ENCODE data around the gene XRCC6.

Gene XRCC6

GRCh38 chr22:41654322-41654721 is 33.2 kb downstream of the XRCC6 start:
- no peak for ATAC-seq
- TF ChIP-seq SNAI2 (CRISPR knock-in tag; IDR thresholded peaks at IDR 0.05) (no peak), ZFP30 (CRISPR knock-in tag; IDR thresholded peaks at IDR 0.05) (no peak), ZNF8 (CRISPR knock-in tag; IDR thresholded peaks at IDR 0.05) (no peak), GLIS3 (CRISPR knock-in tag; IDR thresholded peaks at IDR 0.05) (no peak), TSHZ2 (CRISPR knock-in tag; IDR thresholded peaks at IDR 0.05) (no peak), ESRRG (CRISPR knock-in tag; IDR thresholded peaks at IDR 0.05) (no peak), ZC3H10 (CRISPR knock-in tag; IDR thresholded peaks at IDR 0.05) (no peak), TOX (CRISPR knock-in tag; IDR thresholded peaks at IDR 0.05; ENCODE audit: borderline replicate concordance) (no peak), PPARA (CRISPR knock-in tag; IDR thresholded peaks at IDR 0.05; ENCODE audit: borderline replicate concordance) (no peak), ARNTL (CRISPR knock-in tag; IDR thresholded peaks at IDR 0.05; ENCODE audit: borderline replicate concordance, low read depth) (no peak), TCF4 (CRISPR knock-in tag; IDR thresholded peaks at IDR 0.05; ENCODE audit: borderline replicate concordance) (no peak), BACH2 (CRISPR knock-in tag; IDR thresholded peaks at IDR 0.05; ENCODE audit: borderline replicate concordance) (no peak), POU6F1 (CRISPR knock-in tag; IDR thresholded peaks at IDR 0.05; ENCODE audit: borderline replicate concordance, low read depth) (no peak), ZNF565 (CRISPR knock-in tag; conservative IDR thresholded peaks at IDR 0.05; ENCODE audit: low read depth) (no peak), ZFP3 (CRISPR knock-in tag; IDR thresholded peaks at IDR 0.05) (no peak), ISL1 (CRISPR knock-in tag; IDR thresholded peaks at IDR 0.05) (no peak), OSR1 (CRISPR knock-in tag; IDR thresholded peaks at IDR 0.05) (no peak), CSDC2 (CRISPR knock-in tag; IDR thresholded peaks at IDR 0.05) (no peak)

- TF ChIP-seq OSR1 (CRISPR knock-in tag; IDR thresholded peaks at IDR 0.05) (no peak), ESRRG (CRISPR knock-in tag; IDR thresholded peaks at IDR 0.05) (no peak), POU6F1 (CRISPR knock-in tag; IDR thresholded peaks at IDR 0.05; ENCODE audit: borderline replicate concordance, low read depth) (no peak)
- no peak for ATAC-seq
Measured at GRCh38 chr22:41656556-41656955, 35.5 kb downstream of the XRCC6 start.

GRCh38 chr22:41657709-41658108 is 36.6 kb downstream of the XRCC6 start:
- ATAC-seq = no peak
- TF ChIP-seq PATZ1 (CRISPR knock-in tag; IDR thresholded peaks at IDR 0.05; ENCODE audit: borderline replicate concordance) = no peak
- no peak for TF ChIP-seq ZNF565 (CRISPR knock-in tag; conservative IDR thresholded peaks at IDR 0.05; ENCODE audit: low read depth)
- no peak for TF ChIP-seq ZFP30 (CRISPR knock-in tag; IDR thresholded peaks at IDR 0.05)
- no peak for TF ChIP-seq RARB (CRISPR knock-in tag; IDR thresholded peaks at IDR 0.05)
- TF ChIP-seq ISL1 (CRISPR knock-in tag; IDR thresholded peaks at IDR 0.05) = no peak
- no peak for TF ChIP-seq BACH2 (CRISPR knock-in tag; IDR thresholded peaks at IDR 0.05; ENCODE audit: borderline replicate concordance)
- TF ChIP-seq ZFP3 (CRISPR knock-in tag; IDR thresholded peaks at IDR 0.05) = no peak
- no peak for TF ChIP-seq TOX (CRISPR knock-in tag; IDR thresholded peaks at IDR 0.05; ENCODE audit: borderline replicate concordance)
- TF ChIP-seq POU6F1 (CRISPR knock-in tag; IDR thresholded peaks at IDR 0.05; ENCODE audit: borderline replicate concordance, low read depth) = no peak
- no peak for TF ChIP-seq TCF4 (CRISPR knock-in tag; IDR thresholded peaks at IDR 0.05; ENCODE audit: borderline replicate concordance)
- no peak for TF ChIP-seq ZC3H10 (CRISPR knock-in tag; IDR thresholded peaks at IDR 0.05)
- no peak for TF ChIP-seq OSR1 (CRISPR knock-in tag; IDR thresholded peaks at IDR 0.05)
- no peak for TF ChIP-seq PPARA (CRISPR knock-in tag; IDR thresholded peaks at IDR 0.05; ENCODE audit: borderline replicate concordance)
- TF ChIP-seq CSRNP3 (CRISPR knock-in tag; IDR thresholded peaks at IDR 0.05) = no peak
- no peak for TF ChIP-seq CSDC2 (CRISPR knock-in tag; IDR thresholded peaks at IDR 0.05)
- no peak for TF ChIP-seq SNAI2 (CRISPR knock-in tag; IDR thresholded peaks at IDR 0.05)
- TF ChIP-seq GLIS3 (CRISPR knock-in tag; IDR thresholded peaks at IDR 0.05) = no peak
- TF ChIP-seq ZNF70 (CRISPR knock-in tag; IDR thresholded peaks at IDR 0.05) = no peak

Data from SK-N-SH treated with all-trans-retinoic acid at 6 μM for 48 hours (cell line).